Hematopoietic multipotent progenitor cell treated with erythropoietin and hydrocortisone succinate and interleukin-3 and kit ligand, for 17 days (in vitro differentiated cells): Measurements from ENCODE around the gene CBL.
A peak's percentile ranks its signal among the peaks of the same experiment; 100 is the strongest.

Source experiments
- DNase-seq: peaks from one replicate; pipeline ENCODE4 v3.0.0-alpha.2; 2015; ENCODE audit warnings: low spot score

The CBL gene

GRCh38 chr11:119314726-119315125, 108.6 kb downstream of the CBL start:
- no peak for DNase-seq

GRCh38 chr11:119315131-119316015, 109.2 kb downstream of the CBL start:
- no peak for DNase-seq

- DNase-seq = no peak
Measured at GRCh38 chr11:119316016-119316728, 110.0 kb downstream of the CBL start.

GRCh38 chr11:119316729-119317591, 110.8 kb downstream of the CBL start, which contains the start of gene MCAM:
TSS of gene MCAM (minus strand) at chr11:119317130. CDS start at chr11:119317101, 29 bp downstream.
- no peak for DNase-seq

- DNase-seq = no peak
Measured at GRCh38 chr11:119317592-119318239, 111.6 kb downstream of the CBL start.

GRCh38 chr11:119318240-119319135, 112.3 kb downstream of the CBL start:
- no peak for DNase-seq

GRCh38 chr11:119319136-119319699, 113.1 kb downstream of the CBL start:
- DNase-seq = no peak

GRCh38 chr11:119319700-119320239, 113.6 kb downstream of the CBL start:
- DNase-seq = no peak

- DNase-seq = no peak
Measured at GRCh38 chr11:119320240-119320775, 114.2 kb downstream of the CBL start.

- DNase-seq = no peak
Measured at GRCh38 chr11:119320776-119321524, 114.8 kb downstream of the CBL start.

GRCh38 chr11:119322360-119322739, 116.2 kb downstream of the CBL start:
- no peak for DNase-seq

- DNase-seq = no peak
Measured at GRCh38 chr11:119322921-119323531, 116.9 kb downstream of the CBL start.

- DNase-seq = peak; percentile 73
Measured at GRCh38 chr11:119323532-119324033, 117.4 kb downstream of the CBL start.

GRCh38 chr11:119324189-119324588, 118.0 kb downstream of the CBL start:
- no peak for DNase-seq

GRCh38 chr11:119329320-119329719, 123.2 kb downstream of the CBL start:
- DNase-seq = no peak

GRCh38 chr11:119330237-119330636, 124.1 kb downstream of the CBL start:
- DNase-seq = no peak

GRCh38 chr11:119332111-119332765, 126.1 kb downstream of the CBL start:
- DNase-seq = no peak
